Camera-type eye (tissue), 1 donor: ENCODE data around the gene TNRC6A. TPM values are rescaled to one million over a fixed set of nuclear protein-coding genes. Genes with fewer than 3 reads are reported as not detected.

Experiments
- total RNA-seq: library from RNA; depleted of rRNA; stranded (reverse); fragments of >200 nt; gene quantifications from one replicate; pipeline ENCODE4 v1.2.3, GENCODE V29; 2014

The TNRC6A gene
- total RNA-seq = 90.2 TPM

GRCh38 chr16:24729243-24729950 is at the start of gene TNRC6A:
TSS of gene TNRC6A (plus strand) at chr16:24729651. CDS start at chr16:24729842, 191 bp downstream.

GRCh38 chr16:24845726-24846547 is 116.5 kb downstream of the TNRC6A start, which contains the start of gene SLC5A11:
TSS of gene SLC5A11 (plus strand) at chr16:24845963. CDS start at chr16:24858644, 12,681 bp downstream.

Other genes starting within 250 kb of the TNRC6A start
- gene RBBP6, start 190.1 kb upstream of the TNRC6A start, total RNA-seq = 126 TPM
- not detected for gene SLC5A11, start 116.3 kb downstream of the TNRC6A start, total RNA-seq